H1 (cell line): ENCODE results near the gene CCDC88C. TPM values are rescaled to one million over a fixed set of nuclear protein-coding genes. Genes with fewer than 3 reads are reported as not detected.
A peak's percentile ranks its signal among the peaks of the same experiment; 100 is the strongest.

ENCODE experiments used
- CTCF ChIA-PET: fragments of 300-600 bp; sonication (Branson Sonifier 250); formaldehyde crosslinking; loops from one replicate; lab custom pipeline; 2021; ENCODE audit not compliant: partially characterized antibody; lab: Charles Lee
- POLR2A ChIA-PET: fragments of 300-600 bp; sonication (Branson Sonifier 250); formaldehyde crosslinking; loops from one replicate; lab custom pipeline; 2021; ENCODE audit warnings: inconsistent platforms; ENCODE audit not compliant: partially characterized antibody; lab: Charles Lee
- DNase-seq, 2 experiments: peaks; one replicate each; pipeline versions ENCODE4 v3.0.0 to v3.0.0-alpha.2; 2010 to 2022; ENCODE audit warnings: low spot score in 2 of 2, low read depth in 1 of 2, mixed read lengths in 1 of 2
- FAIRE-seq: peaks from 2 replicates; lab custom pipeline; 2011; peaks lifted over from hg19 to GRCh38; lab: Jason Lieb, UNC
- H2AFZ ChIP-seq: 2 replicates; pipeline ENCODE4 v1.8.1; 2012; ENCODE audit warnings: low read length, inconsistent platforms
- H2AK5ac ChIP-seq: 2 replicates; pipeline ENCODE4 v1.6.1; 2013; ENCODE audit warnings: low read depth, low read length
- H2BK120ac ChIP-seq: replicated peaks from 2 replicates; pipeline ENCODE3; 2013; ENCODE audit warnings: low read depth, low read length, inconsistent platforms
- H2BK12ac ChIP-seq: 2 replicates; pipeline ENCODE4 v1.6.1; 2013; ENCODE audit warnings: low read depth, low read length
- H2BK15ac ChIP-seq: 2 replicates; pipeline ENCODE4 v1.6.1; 2013; ENCODE audit warnings: low read length
- H2BK20ac ChIP-seq: 2 replicates; pipeline ENCODE4 v1.6.1; 2013; ENCODE audit warnings: low read length
- H2BK5ac ChIP-seq: 2 replicates; pipeline ENCODE4 v1.6.1; 2013; ENCODE audit warnings: low read depth, low read length
- H3K14ac ChIP-seq: 2 replicates; pipeline ENCODE4 v1.6.1; 2013; ENCODE audit warnings: inconsistent platforms; ENCODE audit not compliant: insufficient read length
- H3K18ac ChIP-seq: 2 replicates; pipeline ENCODE4 v1.6.1; 2013; ENCODE audit warnings: low read length; ENCODE audit errors: extremely low read depth
- H3K23ac ChIP-seq: 2 replicates; pipeline ENCODE4 v1.6.1; 2013; ENCODE audit warnings: inconsistent platforms; ENCODE audit not compliant: insufficient read length
- H3K23me2 ChIP-seq: 2 replicates; pipeline ENCODE4 v1.6.1; 2013; ENCODE audit warnings: low read depth, low read length
- H3K27ac ChIP-seq: 2 replicates; pipeline ENCODE4 v1.6.1; 2011; ENCODE audit warnings: low read depth, low read length, inconsistent platforms
- H3K27me3 ChIP-seq, 4 experiments: replicated peaks in 1 of 4; 1 replicate in 1 of 4; 2 replicates in 3 of 4; pipeline versions ENCODE4 v1.6.1 to v1.8.1; 2011 to 2013; ENCODE audit warnings: low read length in 3 of 4, mild to moderate bottlenecking in 3 of 4, inconsistent platforms in 2 of 4, mixed read lengths in 2 of 4, moderate library complexity in 1 of 4; ENCODE audit not compliant: control insufficient read depth in 3 of 4, insufficient read depth in 3 of 4; ENCODE audit errors: extremely low read depth in 1 of 4
- H3K36me3 ChIP-seq, 4 experiments: 2 replicates each; pipeline versions ENCODE4 v1.6.1 to v1.8.1; 2011 to 2013; ENCODE audit warnings: mild to moderate bottlenecking in 4 of 4, low read length in 3 of 4, moderate library complexity in 2 of 4, control low read depth in 1 of 4, inconsistent platforms in 1 of 4; ENCODE audit not compliant: insufficient read depth in 4 of 4, control insufficient read depth in 2 of 4
- H3K4ac ChIP-seq: replicated peaks from 2 replicates; pipeline ENCODE3; 2013; ENCODE audit warnings: low read length, low read depth, mixed read lengths, inconsistent platforms; ENCODE audit not compliant: insufficient read length
- H3K4me1 ChIP-seq, 4 experiments: replicated peaks in 1 of 4; 1 replicate in 1 of 4; 2 replicates in 3 of 4; pipeline versions ENCODE4 v1.6.1 to v1.8.1; 2011 to 2013; ENCODE audit warnings: low read length in 3 of 4, inconsistent platforms in 2 of 4, mixed read lengths in 1 of 4; ENCODE audit not compliant: insufficient read depth in 4 of 4, control insufficient read depth in 3 of 4
- H3K4me2 ChIP-seq, 2 experiments: 2 replicates each; pipeline versions ENCODE4 v1.6.1 to v1.8.1; 2011 to 2013; ENCODE audit warnings: low read depth in 2 of 2, low read length in 2 of 2, control low read depth in 1 of 2, inconsistent platforms in 1 of 2, mild to moderate bottlenecking in 1 of 2; ENCODE audit not compliant: insufficient read depth in 1 of 2
- H3K4me3 ChIP-seq, 4 experiments: fragments of 200-600, 300-600 bp in 1 of 4; sonication (generic), shearing (Covaris generic), sonication (Bioruptor Twin) in 1 of 4; 2 replicates each; pipeline versions ENCODE4 v1.5.1 to v1.8.1; 2011 to 2016; ENCODE audit warnings: low read length in 4 of 4, low read depth in 3 of 4, control low read depth in 2 of 4, inconsistent platforms in 2 of 4, mild to moderate bottlenecking in 2 of 4, mixed read lengths in 1 of 4, moderate library complexity in 1 of 4; ENCODE audit not compliant: insufficient read depth in 2 of 4; ENCODE audit errors: extremely low read depth in 1 of 4
- H3K56ac ChIP-seq: replicated peaks from 2 replicates; pipeline ENCODE3; 2013; ENCODE audit warnings: low read depth, mild to moderate bottlenecking, mixed read lengths, low read length, inconsistent platforms; ENCODE audit not compliant: insufficient read length
- H3K79me1 ChIP-seq: 2 replicates; pipeline ENCODE4 v1.6.1; 2013; ENCODE audit warnings: low read depth, low read length, control low read depth
- H3K79me2 ChIP-seq, 2 experiments: 2 replicates each; pipeline versions ENCODE4 v1.6.1 to v1.8.1; 2012 to 2013; ENCODE audit warnings: low read length in 2 of 2, mild to moderate bottlenecking in 2 of 2, inconsistent platforms in 1 of 2; ENCODE audit not compliant: insufficient read depth in 2 of 2, control insufficient read depth in 1 of 2
- H3K9ac ChIP-seq, 4 experiments: replicated peaks in 1 of 4; 1 replicate in 1 of 4; 2 replicates in 3 of 4; pipeline versions ENCODE4 v1.6.1 to v1.8.1; 2011 to 2013; ENCODE audit warnings: low read depth in 3 of 4, low read length in 3 of 4, control low read depth in 2 of 4, mild to moderate bottlenecking in 2 of 4, moderate library complexity in 2 of 4, inconsistent platforms in 1 of 4; ENCODE audit errors: extremely low read depth in 1 of 4
- H3K9me3 ChIP-seq, 2 experiments: 2 replicates each; pipeline versions ENCODE4 v1.6.1 to v1.8.1; 2012 to 2013; ENCODE audit warnings: mild to moderate bottlenecking in 2 of 2, moderate library complexity in 2 of 2, control low read depth in 1 of 2, inconsistent platforms in 1 of 2, low read depth in 1 of 2, low read length in 1 of 2, mixed read lengths in 1 of 2; ENCODE audit not compliant: insufficient read depth in 2 of 2
- H4K20me1 ChIP-seq, 2 experiments: replicated peaks in 1 of 2; 2 replicates each; pipeline versions ENCODE3 to v1.8.1; 2011 to 2013; ENCODE audit warnings: inconsistent platforms in 2 of 2, low read length in 2 of 2, mild to moderate bottlenecking in 1 of 2; ENCODE audit not compliant: insufficient read depth in 2 of 2, control insufficient read depth in 1 of 2
- H4K5ac ChIP-seq: 2 replicates; pipeline ENCODE4 v1.6.1; 2013; ENCODE audit warnings: low read length, low read depth, mixed read lengths, inconsistent platforms; ENCODE audit not compliant: insufficient read length
- H4K8ac ChIP-seq: 2 replicates; pipeline ENCODE4 v1.8.0; 2013; ENCODE audit warnings: mild to moderate bottlenecking, moderate library complexity, low read length, inconsistent platforms; ENCODE audit not compliant: insufficient read depth; ENCODE audit errors: extremely low read depth
- H4K91ac ChIP-seq: replicated peaks from 2 replicates; pipeline ENCODE3; 2013; ENCODE audit warnings: low read length, mixed read lengths, inconsistent platforms; ENCODE audit not compliant: insufficient read length
- GTF2F1 ChIP-seq: IDR thresholded peaks from 2 replicates; pipeline ENCODE4 v1.6.1; 2012; ENCODE audit warnings: low read depth, low read length, improper control_type of control experiment, borderline replicate concordance
- MAFK ChIP-seq: IDR thresholded peaks from 2 replicates; pipeline ENCODE4 v1.6.1; 2012; ENCODE audit warnings: low read depth, mild to moderate bottlenecking, improper control_type of control experiment, low read length
- WGBS, 2 experiments: shearing (Covaris generic) in 1 of 2; methylation state at CpG; one replicate each; pipeline versions ENCODE4 v1.1.6 to v1.1.7; 2013 to 2015; ENCODE audit warnings: low lambda C conversion rate in 2 of 2, mixed read lengths in 2 of 2, inconsistent platforms in 1 of 2, low coverage in 1 of 2, missing lambda C conversion rate in 1 of 2; ENCODE audit not compliant: insufficient replicate concordance in 2 of 2, insufficient coverage in 1 of 2, insufficient read length in 1 of 2; ENCODE audit errors: extremely low coverage in 1 of 2, missing lambda C conversion rate in 1 of 2; 5-methylcytosine and 5-hydroxymethylcytosine counted together
- polyA plus RNA-seq, 7 experiments: library from polyadenylated mRNA; depleted of rRNA in 3 of 7; stranded (reverse) in 5 of 7; unstranded in 2 of 7; fragments of >200 nt in 5 of 7; fragments of 200-250 nt in 2 of 7; gene quantifications; 1 replicate in 5 of 7; 2 replicates in 1 of 7; 4 replicates in 1 of 7; pipeline versions ENCODE4 v1.2.1 to v1.2.3, GENCODE V29; 2011 to 2013; ENCODE audit warnings: missing spikeins in 2 of 7, mixed read lengths in 2 of 7
- total RNA-seq: library from RNA; stranded (reverse); fragmentation: NEBNext Ultra II Directional; extraction: Animal tissue kit (Norgen Biotek cat#: 25700); gene quantifications from 2 replicates; pipeline ENCODE4 v1.2.1, GENCODE V29; 2021
- TF ChIP-seq, protein P1 (sequence below): IDR thresholded peaks from 2 replicates; pipeline ENCODE4 v1.6.1; 2012; ENCODE audit warnings: inconsistent platforms

CCDC88C gene
- total and polyA plus RNA-seq, 2 of the 8 experiments (the other 6 are each of a cell fraction or from before 2014, with no cell fraction given), result 10.3 to 57.7 TPM

- H3K4ac ChIP-seq, result no peak within 1 kb of the TSS
- ChIA-PET POLR2A (interaction anchor here (1.3 to 2.4 kb wide), 3 partner anchors 10 to 16 kb away, joined by 3 to 14 read pairs (median 5); no protein-coding TSS in a partner anchor), CTCF (interaction anchor here (0.7 to 4.5 kb wide), 7 partner anchors 8 to 342 kb away, joined by 3 to 16 read pairs (median 6); no protein-coding TSS in a partner anchor)
- H2BK120ac ChIP-seq, result no peak within 1 kb of the TSS
- DNase-seq (peak in 1 of 2 experiments; percentile 56), FAIRE-seq (no peak)
- H4K20me1 ChIP-seq, result no peaks in the 10 kb centered on the region
- no peak within 1 kb of the TSS for H2BK12ac ChIP-seq
- no peak within 1 kb of the TSS for H2BK20ac ChIP-seq
- H3K23ac ChIP-seq, result no peak within 1 kb of the TSS
- no peak within 1 kb of the TSS for H3K4me3 ChIP-seq
- no peak within 1 kb of the TSS for H4K5ac ChIP-seq
- H3K79me1 ChIP-seq, result no peaks in the 10 kb centered on the region
- no peak within 1 kb of the TSS for H3K9ac ChIP-seq
- no peaks in the 10 kb centered on the region; a peak in 3 of 7 replicates for H3K4me1 ChIP-seq
- peak within 1 kb of the TSS; percentile 35; the same call in 1 of the 2 replicates for H2BK5ac ChIP-seq
- no peak within 1 kb of the TSS for H2BK15ac ChIP-seq
- H3K27me3 ChIP-seq, result peaks cover 0 to 2% (median 0%) of the 10 kb centered on the region in 4 experiments; a peak in 1 of 7 replicates
- no peak within 1 kb of the TSS for H3K4me2 ChIP-seq
- H3K18ac ChIP-seq, result no peak within 1 kb of the TSS
- peak within 1 kb of the TSS; percentile 89; the same call in 1 of the 2 replicates for H2AFZ ChIP-seq
- no peaks in the 10 kb centered on the region for H3K79me2 ChIP-seq
- no peak for TF ChIP-seq GTF2F1
- TF ChIP-seq, protein P1, sequence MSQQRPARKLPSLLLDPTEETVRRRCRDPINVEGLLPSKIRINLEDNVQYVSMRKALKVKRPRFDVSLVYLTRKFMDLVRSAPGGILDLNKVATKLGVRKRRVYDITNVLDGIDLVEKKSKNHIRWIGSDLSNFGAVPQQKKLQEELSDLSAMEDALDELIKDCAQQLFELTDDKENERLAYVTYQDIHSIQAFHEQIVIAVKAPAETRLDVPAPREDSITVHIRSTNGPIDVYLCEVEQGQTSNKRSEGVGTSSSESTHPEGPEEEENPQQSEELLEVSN, result peak; percentile 44; the same call in 1 of the 2 replicates
- TF ChIP-seq MAFK, result no peak
- no peak within 1 kb of the TSS for H4K91ac ChIP-seq
- peak within 1 kb of the TSS; percentile 14 for H3K56ac ChIP-seq
- H3K27ac ChIP-seq, result no peak within 1 kb of the TSS
- H3K36me3 ChIP-seq, result no peaks in the 10 kb centered on the region
- 77% methylated on average over 12 of the region's 12 CpGs; no CpG with 5 or more reads in 1 of the 2 experiments for WGBS, 2 experiments
- H2AK5ac ChIP-seq, result no peak within 1 kb of the TSS
- no peak within 1 kb of the TSS for H3K14ac ChIP-seq
- H3K9me3 ChIP-seq, result no peaks in the 10 kb centered on the region
- H3K23me2 ChIP-seq, result peaks cover 2% of the 10 kb centered on the region; the same call in 1 of the 2 replicates
- H4K8ac ChIP-seq, result peak within 1 kb of the TSS; percentile 35; the same call in 1 of the 2 replicates
These were observed 173.1 kb downstream of the CCDC88C start, which contains the start of gene GPR68 for GRCh38 chr14:91244501-91244901. TSS of gene GPR68 (minus strand) at chr14:91244704. CDS start at chr14:91235050, 9,654 bp downstream.
